CD4-positive, alpha-beta T cell treated with Interleukin-4 for 1 hour (primary cell): ENCODE results near the gene LEP.
"Not testable (repeated sequence)": the region's sequence is repeated elsewhere in the genome, so short reads cannot be mapped to it uniquely, and the experiment has no call there.

Source experiments
- DNase-seq, 2 donors: peaks; one replicate each; pipeline ENCODE4 v3.0.0-alpha.2; 2020 to 2022

The LEP gene

DNA sequence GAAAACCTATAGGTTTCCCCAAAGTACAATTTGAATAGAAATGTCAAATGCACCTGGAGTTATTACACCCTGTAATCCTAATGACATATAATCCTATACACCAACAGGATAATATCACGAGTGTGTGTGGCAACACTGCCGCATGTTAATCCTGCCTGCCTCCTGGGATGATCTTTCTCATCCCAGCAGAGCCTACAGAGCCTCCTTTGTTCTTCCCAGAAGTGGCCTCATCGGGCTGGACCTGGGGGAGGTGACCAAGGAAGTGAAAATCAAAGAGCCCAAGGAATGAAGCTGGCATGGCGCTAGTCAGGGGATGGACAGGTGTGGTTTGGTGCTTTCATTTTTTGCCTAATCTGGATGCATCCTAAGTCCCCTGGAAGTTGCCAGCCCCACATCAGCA lies 29.5 kb upstream of the LEP start:
- DNase-seq: no peak

GRCh38 chr7:128214463-128214862 lies 26.6 kb upstream of the LEP start:
- no peak for DNase-seq

GRCh38 chr7:128215281-128215680 lies 25.8 kb upstream of the LEP start:
- DNase-seq: no peak

- no peak for DNase-seq
These were observed 25.3 kb upstream of the LEP start for GRCh38 chr7:128215739-128216138.

GRCh38 chr7:128217030-128217805 lies 23.9 kb upstream of the LEP start:
- DNase-seq: peak in 1 of 2 donors; percentile 71

GRCh38 chr7:128217967-128218652 lies 23.0 kb upstream of the LEP start:
- DNase-seq: no peak

DNA sequence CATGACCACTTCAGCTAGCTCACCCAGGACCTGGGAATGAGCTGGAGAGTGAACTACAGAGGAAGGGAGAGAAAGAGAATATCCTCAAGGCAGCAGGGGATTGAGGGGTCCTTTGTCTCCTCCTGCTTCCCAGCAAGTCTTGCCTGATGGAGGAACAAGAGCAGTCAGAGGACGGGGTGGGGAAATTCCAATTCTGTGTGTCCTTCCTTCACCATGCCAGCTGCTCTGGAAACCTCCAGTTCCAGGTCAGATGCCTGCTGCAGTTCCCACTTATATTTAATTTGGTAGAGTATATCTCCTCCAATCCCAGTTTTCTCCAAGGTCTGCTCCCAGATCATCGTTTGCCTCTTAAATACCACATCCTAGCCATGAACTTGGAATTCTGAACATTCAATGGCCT lies 21.4 kb upstream of the LEP start:
- DNase-seq: no peak

DNA sequence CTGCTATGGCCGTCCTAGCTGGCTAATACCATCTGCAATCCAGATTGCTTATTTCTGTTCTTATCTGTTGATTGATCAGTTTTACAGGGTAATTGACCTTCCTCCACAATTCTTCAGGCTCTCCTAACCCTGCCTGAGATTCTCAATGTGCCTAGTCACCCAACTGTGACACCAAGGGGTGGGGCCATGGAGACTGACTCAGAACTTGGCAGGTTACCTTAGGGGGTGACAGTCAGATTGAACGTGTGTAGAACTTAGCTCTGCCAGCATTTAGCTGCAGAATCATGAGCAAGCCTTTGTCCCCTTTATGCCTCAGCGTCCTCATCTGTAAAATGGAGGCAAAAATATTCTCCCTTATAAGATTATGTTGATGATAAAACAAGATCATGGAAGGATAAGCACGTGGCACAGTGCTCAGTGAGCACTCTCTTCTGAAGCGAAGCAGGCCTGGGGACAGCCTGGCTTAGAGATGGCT lies 19.1 kb upstream of the LEP start:
- DNase-seq: peak in 1 of 2 donors; percentile 42

DNA sequence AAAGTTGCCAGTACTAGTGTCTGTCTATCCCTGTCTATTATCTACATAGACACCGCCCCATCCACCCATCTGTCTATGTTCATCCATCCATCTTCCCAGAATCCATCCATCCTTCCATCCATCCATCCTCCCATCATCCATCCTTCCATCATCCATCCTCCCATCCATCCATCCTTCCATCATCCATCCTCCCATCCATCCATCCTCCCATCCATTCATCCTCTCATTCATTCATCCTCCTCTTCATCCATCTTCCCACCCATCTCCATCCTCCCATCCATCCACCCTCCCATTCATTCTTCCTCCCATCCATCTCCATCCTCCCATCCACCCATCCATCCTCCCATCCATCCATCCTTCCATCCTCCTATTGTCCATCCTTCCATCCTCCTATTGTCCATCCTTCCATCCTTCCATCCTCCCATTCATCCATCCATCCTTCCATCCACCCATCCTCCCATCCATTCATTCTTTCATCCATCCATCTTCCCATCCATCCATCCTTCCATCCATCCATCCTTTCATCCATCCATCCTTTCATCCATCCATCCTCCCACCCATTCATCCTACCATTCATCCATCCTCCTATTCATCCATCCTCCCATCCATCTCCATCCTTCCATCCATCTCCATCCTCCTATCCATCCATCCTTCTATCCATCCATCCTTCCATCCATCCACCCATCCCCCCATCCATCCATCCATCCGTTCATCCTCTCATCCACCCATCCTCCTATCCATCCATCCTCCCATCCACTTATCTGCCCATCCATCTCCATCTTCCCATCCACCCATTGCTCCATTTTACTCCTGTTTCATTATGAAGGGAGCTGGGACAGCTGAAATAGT lies 14.7 kb upstream of the LEP start:
- no peak for DNase-seq

- no peak for DNase-seq
These were observed 13.8 kb upstream of the LEP start for GRCh38 chr7:128227271-128227670.

- no peak for DNase-seq
These were observed 10.1 kb upstream of the LEP start for GRCh38 chr7:128231021-128231420.

- no peak for DNase-seq
These were observed 9.4 kb upstream of the LEP start for GRCh38 chr7:128231677-128232076.

DNA sequence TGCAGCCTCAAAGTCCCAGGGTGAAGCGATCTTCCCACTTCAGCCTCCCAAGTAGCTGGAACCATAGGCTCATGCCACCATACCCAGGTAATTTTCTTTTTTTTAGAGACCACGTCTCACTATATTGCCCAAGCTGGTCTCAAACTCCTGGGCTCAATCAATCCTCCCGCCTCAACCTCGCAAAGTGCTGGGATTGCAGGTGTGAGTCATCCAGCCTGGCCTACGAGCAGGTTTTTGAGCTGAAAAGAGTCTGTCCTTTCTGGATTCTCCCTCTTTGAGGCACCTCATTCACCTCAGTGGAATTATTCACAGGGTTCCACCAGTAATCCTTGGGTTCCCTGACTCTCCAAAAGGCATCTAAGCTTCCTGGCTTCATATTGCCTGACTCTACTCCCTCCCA lies 7.6 kb upstream of the LEP start:
- no peak for DNase-seq

DNA sequence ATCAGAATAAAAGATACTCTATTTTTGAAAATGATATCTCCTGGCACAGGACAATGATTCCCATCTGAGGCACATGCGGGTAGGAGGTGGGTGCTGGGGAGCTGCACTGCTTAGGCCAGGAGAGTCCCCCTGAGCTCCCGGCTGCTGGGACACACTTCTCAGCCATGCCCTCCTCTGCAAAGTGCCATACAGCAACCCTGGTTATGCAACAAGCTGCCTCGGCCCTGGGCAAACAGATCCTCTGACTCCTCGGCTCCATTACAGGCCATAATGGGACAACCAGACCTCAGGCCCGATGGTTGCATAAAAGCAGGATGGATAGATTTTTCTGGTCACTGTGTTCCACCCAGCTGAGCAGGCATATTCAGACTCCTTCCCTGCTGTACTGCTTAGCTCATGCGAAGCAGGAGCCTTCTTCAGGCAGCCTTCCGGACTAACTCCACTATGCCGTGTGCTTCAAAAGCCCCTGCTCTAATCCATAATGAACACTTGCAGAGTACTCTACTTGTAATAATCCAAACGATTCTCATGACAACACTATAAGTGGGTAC lies 6.5 kb upstream of the LEP start:
- DNase-seq: no peak

DNA sequence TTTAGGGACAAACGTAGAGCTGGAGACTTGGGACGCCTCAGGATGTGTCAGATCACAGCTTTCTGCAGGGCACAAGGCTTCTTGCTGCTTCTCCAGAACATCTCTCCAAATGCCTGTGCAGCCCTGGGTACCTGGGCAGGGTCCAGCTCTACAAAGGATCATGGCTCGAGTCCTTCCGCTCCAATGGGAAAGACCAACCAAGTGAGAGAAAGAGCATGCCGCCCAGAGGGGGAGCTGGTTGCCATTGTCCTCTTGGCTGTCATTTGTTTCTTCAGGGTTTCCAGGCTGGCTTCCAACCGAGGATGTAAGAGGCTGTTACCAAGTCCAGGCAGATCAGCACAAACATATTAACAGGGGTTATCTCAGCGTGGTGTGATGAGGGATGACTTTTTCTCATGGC lies 5.6 kb upstream of the LEP start:
- no peak for DNase-seq

DNA sequence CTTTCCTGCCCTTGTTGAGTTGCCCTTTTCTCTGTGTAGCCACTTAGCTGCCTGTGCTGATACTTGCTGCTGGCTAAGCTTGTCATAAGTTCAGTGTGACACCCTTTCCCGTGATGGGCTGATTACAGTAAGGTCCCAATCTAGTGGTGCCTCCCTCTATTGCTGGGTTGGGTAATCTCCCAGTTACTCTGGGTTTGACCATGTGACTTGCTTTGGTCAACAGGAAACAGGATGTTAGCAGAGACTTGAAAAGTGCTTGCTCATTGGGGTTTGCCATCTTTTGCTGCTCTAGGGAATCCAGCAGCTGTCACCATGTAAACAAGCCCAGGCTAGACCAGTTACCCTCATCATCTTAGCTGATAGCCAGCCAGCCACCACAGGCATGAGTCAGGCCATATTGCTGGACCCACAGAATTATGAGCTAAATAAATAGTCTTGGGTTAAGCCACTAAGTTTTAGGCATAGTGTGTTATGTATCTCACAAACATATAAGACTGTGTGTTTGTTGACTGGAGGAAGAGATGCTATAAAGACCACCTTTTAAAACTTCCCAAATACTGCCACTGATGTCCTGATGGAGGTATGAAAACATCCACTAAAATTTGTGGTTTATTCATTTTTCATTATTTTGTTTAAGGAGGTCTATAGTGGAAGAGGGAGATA lies 4.0 kb upstream of the LEP start:
- peak; percentile 4 to 75 for DNase-seq

DNA sequence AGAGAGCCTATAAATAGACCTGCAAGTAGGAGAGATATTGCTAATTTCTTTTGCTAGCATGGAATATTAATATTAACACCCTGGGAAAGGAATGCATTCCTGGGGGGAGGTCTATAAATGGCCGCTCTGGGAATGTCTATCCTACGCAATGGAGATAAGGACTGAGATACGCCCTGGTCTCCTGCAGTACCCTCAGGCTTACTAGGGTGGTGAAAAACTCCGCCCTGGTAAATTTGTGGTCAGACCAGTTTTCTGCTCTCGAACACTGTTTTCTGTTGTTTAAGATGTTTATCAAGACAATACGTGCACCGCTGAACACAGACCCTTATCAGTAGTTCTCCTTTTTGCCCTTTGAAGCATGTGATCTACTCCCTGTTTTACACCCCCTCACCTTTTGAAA lies 1.9 kb upstream of the LEP start:
- not testable (repeated sequence) for DNase-seq

DNA sequence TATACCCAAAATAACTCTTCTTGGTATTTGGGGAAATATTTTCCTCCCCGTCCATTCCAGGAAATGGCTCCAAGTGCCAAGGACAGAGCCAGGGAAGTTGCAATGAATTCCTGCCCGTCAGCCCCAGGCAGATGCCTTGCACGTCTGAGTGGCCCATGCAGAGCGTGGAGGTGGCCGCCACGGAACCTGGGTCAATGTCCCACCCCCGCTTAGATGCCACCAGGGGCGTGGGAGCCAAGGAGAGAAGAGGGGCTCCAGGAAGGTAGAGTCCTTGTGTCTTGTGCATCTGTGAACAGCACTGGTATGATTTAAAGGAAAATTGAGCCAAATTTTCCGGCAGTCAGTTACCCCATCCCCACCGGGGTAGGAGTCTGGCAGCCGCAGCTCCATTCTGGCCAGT lies 1.6 kb downstream of the LEP start:
- DNase-seq: no peak

DNA sequence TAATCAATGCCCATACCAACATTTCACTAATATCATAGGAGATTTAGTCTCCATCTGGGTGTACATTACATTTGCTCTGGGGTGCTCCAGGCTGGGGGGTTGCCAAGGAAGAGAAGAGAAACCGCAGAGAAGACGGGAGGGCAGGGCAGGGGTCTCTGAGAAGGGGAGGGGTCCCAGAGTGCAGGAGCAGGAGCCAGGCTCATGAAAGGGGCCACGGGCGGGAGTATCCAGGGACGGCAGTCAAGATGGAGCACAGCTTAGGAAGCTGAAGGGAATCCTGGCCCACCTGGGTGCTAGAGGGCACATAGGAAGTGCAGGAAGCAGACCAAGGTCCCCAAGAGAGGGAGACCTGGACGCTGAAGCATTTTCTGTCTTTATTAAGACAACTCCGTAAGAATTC lies 2.2 kb downstream of the LEP start:
- DNase-seq: no peak

DNA sequence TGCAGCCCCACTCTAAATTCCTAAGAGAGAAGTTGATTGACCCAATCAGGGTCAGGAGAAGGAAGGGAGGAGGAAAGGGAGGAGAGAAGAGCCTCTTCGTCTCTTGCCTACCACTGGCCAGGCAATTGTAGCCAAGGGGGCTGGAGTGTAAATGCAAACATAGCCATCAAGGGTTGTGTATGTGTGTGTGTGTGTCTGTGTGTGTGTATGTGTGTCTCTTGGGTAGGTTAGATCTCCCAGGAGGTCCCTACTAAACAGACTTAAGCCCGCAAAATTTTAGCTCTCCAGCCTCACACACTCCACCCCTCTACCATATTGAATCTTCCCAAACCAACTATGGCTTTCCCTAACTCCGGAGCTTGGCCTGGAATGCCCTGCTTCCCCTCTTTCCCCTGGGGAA lies 3.8 kb downstream of the LEP start:
- no peak for DNase-seq

DNA sequence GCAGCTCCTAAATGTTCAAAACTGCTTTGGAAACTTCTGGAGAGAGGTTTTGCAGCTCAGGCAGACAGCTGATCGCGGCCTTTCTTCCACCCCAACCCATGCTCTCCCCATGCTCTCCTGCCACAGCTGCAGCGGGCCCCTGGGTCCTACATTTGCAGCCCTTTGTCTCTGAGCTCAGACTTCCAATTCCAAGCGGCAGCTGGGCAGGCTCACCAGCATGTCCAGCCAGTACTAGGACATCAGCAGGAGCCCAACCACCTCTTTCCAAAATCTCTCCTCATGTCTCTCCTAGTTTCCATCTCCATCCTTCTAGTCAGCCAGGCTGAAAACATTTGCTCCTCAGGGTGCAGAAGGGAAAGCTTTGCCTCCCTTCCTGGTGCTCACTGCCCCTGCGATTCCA lies 6.0 kb downstream of the LEP start:
- DNase-seq: no peak

- DNase-seq: peak in 1 of 2 donors; percentile 26
These were observed 6.6 kb downstream of the LEP start for GRCh38 chr7:128247640-128248194.
